Skeletal muscle tissue (tissue), 4 donors: ENCODE results near the gene PDAP1. TPM values are rescaled to one million over a fixed set of nuclear protein-coding genes. Genes with fewer than 3 reads are reported as not detected.

ENCODE experiments used
- H3K27ac ChIP-seq: one replicate; pipeline ENCODE4 v1.7.0; 2013; ENCODE audit warnings: mild to moderate bottlenecking, low read depth, low read length, inconsistent platforms
- H3K27me3 ChIP-seq, 3 donors: one replicate each; pipeline ENCODE4 v1.7.0; 2013; ENCODE audit warnings: low read length in 3 of 3; ENCODE audit not compliant: control insufficient read depth in 3 of 3, insufficient read depth in 3 of 3
- H3K36me3 ChIP-seq, 3 donors: one replicate each; pipeline ENCODE4 v1.7.0; 2013; ENCODE audit warnings: low read length in 3 of 3; ENCODE audit not compliant: control insufficient read depth in 3 of 3, insufficient read depth in 3 of 3
- H3K4me1 ChIP-seq, 3 donors: one replicate each; pipeline ENCODE4 v1.7.0; 2013; ENCODE audit warnings: low read length in 3 of 3, mild to moderate bottlenecking in 3 of 3; ENCODE audit not compliant: control insufficient read depth in 3 of 3, insufficient read depth in 3 of 3
- H3K4me3 ChIP-seq, 3 donors: one replicate each; pipeline ENCODE4 v1.7.0; 2013; ENCODE audit warnings: low read length in 3 of 3
- H3K9ac ChIP-seq, 3 donors: one replicate each; pipeline ENCODE4 v1.7.0; 2013; ENCODE audit warnings: low read length in 3 of 3, mild to moderate bottlenecking in 3 of 3, moderate library complexity in 2 of 3, low read depth in 1 of 3
- H3K9me3 ChIP-seq, 3 donors: one replicate each; pipeline ENCODE4 v1.7.0; 2013; ENCODE audit warnings: low read length in 3 of 3; ENCODE audit not compliant: control insufficient read depth in 3 of 3
- total RNA-seq: library from RNA; depleted of rRNA; stranded (reverse); fragments of >200 nt; gene quantifications from one replicate; pipeline ENCODE4 v1.2.3, GENCODE V29; 2014
- donor health status: Osteomylitis.

Gene PDAP1
- total RNA-seq, 1 donor from 2014 or later: 10.4 TPM

DNA sequence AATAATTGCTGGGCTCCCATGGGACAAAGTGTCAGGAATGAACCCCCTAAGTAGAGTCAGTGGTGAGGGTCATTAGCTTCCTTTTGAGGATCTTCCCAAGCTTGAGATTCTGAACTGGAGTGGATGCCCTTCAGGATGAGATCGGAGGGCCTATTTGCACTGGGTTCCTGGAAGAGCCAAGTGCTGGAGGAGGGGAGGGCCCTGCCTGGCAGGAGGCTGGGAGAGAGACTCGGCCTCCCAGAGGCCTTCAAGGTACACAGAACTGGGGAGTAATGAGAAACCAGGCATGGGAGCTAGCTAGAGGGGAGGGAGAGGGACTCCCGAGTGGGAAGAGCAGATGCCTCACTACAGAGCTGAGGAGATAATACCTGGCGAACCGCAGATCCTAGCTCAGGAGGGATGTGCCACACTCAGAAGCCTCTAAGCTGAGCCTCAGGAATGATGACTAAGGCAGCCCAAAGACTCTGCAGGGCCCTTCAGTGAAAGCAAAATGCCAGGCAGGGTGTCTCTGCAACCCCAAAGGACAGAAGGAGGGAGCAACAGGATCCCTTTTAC is 9.4 kb downstream of the PDAP1 start:
- Histone ChIP-seq H3K36me3 (peaks cover 67 to 83% (median 69%) of the 10 kb centered on the region in 3 donors), H3K4me3 (no peak overlapping the region), H3K9ac (no peak overlapping the region), H3K9me3 (no peaks in the 10 kb centered on the region), H3K27me3 (no peaks in the 10 kb centered on the region), H3K4me1 (peaks cover 4 to 16% (median 7%) of the 10 kb centered on the region in 3 donors), H3K27ac (no peak overlapping the region)

DNA sequence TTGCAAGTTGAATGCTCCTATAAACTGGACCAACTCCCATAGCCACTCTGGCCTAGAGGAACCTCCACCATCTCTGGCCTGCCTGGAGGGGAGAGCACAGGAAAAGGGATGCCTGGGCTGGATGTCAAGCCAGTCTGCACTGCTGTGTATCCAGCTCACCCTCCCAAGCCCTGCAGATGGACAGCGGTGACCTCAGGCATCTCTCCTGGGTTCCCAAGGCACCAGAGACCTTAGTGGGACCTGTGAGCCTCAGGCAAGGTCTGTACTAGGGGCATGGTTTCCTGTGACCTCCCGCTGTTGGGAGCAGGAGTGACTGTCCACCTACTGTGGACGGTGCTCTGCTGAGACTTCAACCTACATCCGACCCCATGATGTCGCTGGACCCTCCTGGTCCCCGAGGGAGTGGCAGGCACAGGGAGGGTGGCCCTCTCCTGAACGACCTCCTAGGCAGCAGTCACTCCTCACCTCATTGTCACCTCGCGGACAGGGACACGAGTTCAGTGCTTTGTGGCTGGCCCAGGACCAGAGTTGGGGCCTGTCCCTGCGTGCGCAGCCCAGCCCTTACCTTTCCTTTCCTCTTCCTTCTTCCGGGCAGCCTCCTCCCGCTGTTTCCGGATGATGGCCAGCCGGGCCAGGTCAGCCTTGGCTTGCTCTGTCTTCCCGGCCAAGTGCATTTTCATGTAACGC is 11.0 kb downstream of the PDAP1 start:
- peaks cover 56 to 72% (median 57%) of the 10 kb centered on the region in 3 donors for H3K36me3 ChIP-seq
- H3K9me3 ChIP-seq: no peaks in the 10 kb centered on the region
- H3K27ac ChIP-seq: no peak overlapping the region
- H3K4me3 ChIP-seq: no peak overlapping the region
- no peak overlapping the region for H3K9ac ChIP-seq
- H3K27me3 ChIP-seq: no peaks in the 10 kb centered on the region
- peaks cover 15 to 22% (median 17%) of the 10 kb centered on the region in 3 donors for H3K4me1 ChIP-seq

DNA sequence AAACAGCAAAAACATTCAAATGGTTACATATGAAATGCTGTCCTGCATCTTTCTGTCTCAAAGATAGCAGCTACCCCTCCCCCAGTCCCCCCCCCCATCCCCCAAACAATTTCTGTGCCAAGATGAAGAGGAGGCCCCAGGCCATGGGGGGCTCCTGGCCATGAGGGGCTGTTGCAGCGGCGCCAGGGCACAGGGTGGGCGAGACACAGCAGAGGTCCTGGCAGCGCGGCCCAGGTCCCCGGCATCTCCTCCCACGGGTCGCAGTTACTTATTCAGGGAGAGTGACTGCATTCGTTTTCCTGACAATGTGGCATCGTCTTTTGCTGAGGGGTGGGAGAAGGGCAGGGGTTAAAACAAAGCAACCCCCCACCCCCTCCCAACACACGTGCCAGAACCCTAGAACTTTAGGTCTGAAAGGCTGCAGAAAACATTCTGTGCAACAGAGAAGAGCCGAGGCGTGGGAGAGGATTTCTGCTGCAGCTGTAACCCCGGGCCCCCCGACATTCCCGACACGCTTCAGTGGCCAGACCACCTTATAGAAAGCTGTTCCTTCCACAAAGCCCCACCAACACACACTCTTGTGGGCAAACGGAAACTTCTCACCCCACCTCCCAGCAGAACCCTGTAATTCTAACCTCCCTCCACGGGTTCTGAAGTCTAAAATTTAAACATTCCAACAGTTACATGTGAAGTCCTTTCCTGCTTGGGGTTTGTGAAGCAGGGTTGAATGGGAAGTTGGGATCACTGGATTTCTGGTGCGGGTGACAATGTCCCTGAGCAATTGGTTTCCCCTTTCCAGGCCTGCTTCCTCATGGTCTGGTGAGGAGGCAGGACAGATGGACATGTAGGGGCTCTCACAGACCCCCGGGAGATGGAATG is 11.7 kb downstream of the PDAP1 start:
- no peaks in the 10 kb centered on the region for H3K9me3 ChIP-seq
- peaks cover 53 to 66% (median 57%) of the 10 kb centered on the region in 3 donors for H3K36me3 ChIP-seq
- peaks cover 20 to 25% (median 23%) of the 10 kb centered on the region in 3 donors for H3K4me1 ChIP-seq
- H3K9ac ChIP-seq: no peak overlapping the region
- H3K27ac ChIP-seq: no peak overlapping the region
- no peak overlapping the region for H3K4me3 ChIP-seq
- no peaks in the 10 kb centered on the region for H3K27me3 ChIP-seq

DNA sequence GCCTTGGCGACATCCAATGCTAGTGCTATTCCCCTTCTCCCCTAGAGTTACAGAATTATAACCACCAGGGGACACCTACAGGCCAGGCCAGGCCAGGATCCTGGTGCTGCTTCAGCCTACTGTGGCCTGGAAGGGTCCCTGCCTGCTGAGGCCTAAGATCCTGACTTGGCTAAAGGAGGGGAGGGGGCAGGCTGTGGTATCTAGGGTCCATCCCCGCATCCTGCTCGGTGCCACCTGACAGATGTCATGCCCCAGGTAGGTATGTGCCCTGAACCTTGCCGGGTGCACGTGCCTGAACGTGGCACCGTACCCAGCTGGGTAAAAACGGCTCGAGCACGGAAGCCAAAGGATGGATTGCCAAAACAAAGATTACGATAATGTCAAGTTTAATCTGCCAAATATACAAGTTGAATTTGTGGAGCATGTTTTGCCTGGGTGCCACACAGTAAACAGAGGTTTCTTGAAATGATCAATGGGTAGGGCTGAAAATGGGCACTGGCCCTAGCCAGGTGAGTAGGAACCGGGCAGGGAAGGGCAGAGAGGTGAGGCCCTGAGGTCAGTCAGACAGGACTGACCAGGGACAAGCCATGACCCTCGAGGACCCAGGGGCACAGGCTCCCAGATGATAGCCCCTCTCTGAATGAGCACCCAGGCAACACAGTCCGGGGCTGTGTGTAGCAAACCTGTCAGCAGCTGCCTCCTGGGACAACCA is 12.6 kb downstream of the PDAP1 start:
- Histone ChIP-seq H3K9me3 (no peaks in the 10 kb centered on the region), H3K4me1 (peaks cover 20 to 25% (median 23%) of the 10 kb centered on the region in 3 donors), H3K36me3 (peaks cover 51 to 69% (median 55%) of the 10 kb centered on the region in 3 donors), H3K27me3 (no peaks in the 10 kb centered on the region), H3K9ac (no peak overlapping the region), H3K27ac (no peak overlapping the region), H3K4me3 (no peak overlapping the region)

DNA sequence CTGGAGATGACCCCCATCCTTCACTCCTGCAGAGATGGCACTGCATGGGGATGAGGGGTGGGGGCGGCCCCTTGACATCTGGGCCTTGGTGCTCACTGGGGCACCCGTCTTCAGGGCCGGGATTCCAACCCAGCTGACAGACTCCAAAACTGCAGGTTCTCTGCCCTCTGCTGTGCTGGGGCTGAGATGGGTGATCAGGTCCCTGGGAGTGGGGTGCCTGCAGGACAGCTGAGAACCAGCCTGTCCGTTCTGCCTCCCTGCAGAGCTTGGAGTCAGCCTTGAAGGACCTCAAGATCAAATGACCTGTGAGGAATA is 14.3 kb downstream of the PDAP1 start:
- Histone ChIP-seq H3K9me3 (no peaks in the 10 kb centered on the region), H3K9ac (no peak overlapping the region), H3K27ac (no peak overlapping the region), H3K4me3 (no peak overlapping the region), H3K4me1 (peaks cover 16 to 23% (median 20%) of the 10 kb centered on the region in 3 donors), H3K36me3 (peaks cover 41 to 55% (median 49%) of the 10 kb centered on the region in 3 donors), H3K27me3 (no peaks in the 10 kb centered on the region)

DNA sequence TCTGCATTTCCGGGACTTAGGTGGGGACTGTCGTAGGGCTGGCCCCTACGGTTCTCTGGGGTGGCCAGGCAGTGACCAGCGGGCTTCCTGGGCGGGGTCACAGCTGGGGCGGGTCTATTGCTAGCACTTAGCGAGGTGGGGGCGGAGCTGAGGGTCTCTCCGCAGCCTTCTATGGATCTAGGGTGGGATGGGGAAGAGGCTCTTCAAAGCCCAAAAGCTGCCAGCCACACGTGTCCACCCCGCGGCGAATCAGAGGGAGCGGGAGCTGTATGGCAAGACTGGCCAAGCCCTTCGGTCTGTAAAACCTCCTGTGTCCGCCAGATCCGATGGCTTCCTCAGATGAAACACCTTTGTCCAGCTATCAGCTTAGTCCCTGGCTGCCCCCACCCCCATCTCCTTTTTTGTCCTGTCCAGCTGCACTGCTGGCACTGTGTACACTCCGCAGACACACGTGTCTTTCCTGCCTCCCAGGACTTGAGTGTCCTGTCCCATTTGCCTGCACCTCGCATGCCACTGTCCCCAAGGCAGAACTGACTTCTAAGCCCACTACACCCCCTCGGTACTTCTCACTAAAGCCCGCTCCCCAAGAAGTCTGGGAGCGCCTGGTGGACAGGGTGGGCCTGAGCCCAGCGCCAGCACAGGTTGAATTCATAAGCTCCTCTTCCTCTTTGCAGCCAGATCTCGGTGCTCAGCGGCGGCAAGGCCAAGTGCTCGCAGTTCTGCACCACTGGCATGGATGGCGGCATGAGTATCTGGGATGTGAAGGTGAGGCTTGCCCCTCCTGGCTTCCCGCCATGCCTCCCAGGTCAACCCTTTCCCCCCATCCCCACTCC is 14.8 kb downstream of the PDAP1 start:
- Histone ChIP-seq H3K9ac (peak overlapping the region; percentile 57 to 75 (median 61)), H3K27ac (peak overlapping the region; percentile 45), H3K36me3 (peaks cover 36 to 49% (median 43%) of the 10 kb centered on the region in 3 donors)

DNA sequence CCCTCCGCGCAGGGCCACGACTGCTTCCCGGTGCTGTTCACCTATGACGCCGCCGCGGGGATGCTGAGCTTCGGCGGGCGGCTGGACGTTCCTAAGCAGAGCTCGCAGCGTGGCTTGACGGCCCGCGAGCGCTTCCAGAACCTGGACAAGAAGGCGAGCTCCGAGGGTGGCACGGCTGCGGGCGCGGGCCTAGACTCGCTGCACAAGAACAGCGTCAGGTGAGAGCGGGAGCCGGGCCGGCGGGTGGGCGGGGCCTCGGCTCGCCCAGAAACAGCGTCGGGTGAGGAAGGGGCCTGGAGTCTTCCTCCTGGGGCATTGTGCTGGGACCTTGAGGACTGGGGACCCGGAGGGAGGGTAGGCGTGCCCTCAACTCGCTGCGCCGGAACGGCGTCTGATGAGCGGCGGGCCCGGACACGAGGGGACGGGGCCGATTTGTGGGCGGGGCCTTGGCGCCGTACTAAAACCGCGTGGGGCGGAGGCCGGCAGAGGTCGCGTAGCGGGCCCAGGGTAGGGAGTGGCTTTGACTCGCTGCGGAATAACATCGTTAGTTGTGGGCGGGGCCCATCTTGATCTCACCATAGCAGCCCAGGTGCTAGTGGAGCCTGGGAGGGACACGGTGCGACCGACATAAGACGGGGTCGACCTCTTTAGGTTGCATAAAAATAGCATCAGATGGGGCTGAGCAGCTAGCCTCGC is 15.6 kb downstream of the PDAP1 start:
- Histone ChIP-seq H3K27me3 (no peaks in the 10 kb centered on the region), H3K36me3 (peaks cover 31 to 49% (median 44%) of the 10 kb centered on the region in 3 donors), H3K9ac (peak overlapping the region; percentile 57 to 75 (median 61)), H3K9me3 (no peaks in the 10 kb centered on the region), H3K4me1 (peaks cover 12 to 23% (median 20%) of the 10 kb centered on the region in 3 donors), H3K4me3 (peak overlapping the region; percentile 62 to 87 (median 84)), H3K27ac (peak overlapping the region; percentile 45)

More for the DNA sequence above, 14.8 kb downstream of the PDAP1 start:
- Histone ChIP-seq H3K4me1 (peaks cover 12 to 23% (median 20%) of the 10 kb centered on the region in 3 donors), H3K4me3 (peak overlapping the region; percentile 62 to 87 (median 84)), H3K27me3 (no peaks in the 10 kb centered on the region), H3K9me3 (no peaks in the 10 kb centered on the region)

DNA sequence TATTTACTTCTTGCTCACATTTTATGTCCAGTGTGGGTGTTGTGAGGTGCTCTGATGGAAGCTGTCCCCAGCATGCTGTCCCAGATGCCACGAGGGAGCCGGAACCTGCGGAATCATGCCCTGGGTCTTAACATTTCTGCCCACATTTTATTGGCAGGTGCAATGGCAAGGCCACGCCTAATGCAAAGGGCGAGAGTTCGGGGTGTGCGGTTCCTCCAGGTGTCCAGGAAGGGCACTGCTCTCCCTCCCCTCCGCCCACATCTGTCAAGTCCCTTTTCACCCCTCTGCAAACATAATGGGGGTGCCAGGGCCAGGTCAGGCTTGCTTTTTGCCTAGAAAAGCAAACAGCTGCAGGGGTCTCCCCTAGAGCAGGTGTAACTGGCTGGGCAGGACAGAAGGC is 16.4 kb downstream of the PDAP1 start:
- no peak overlapping the region for H3K4me3 ChIP-seq
- no peaks in the 10 kb centered on the region for H3K9me3 ChIP-seq
- H3K36me3 ChIP-seq: peaks cover 23 to 41% (median 38%) of the 10 kb centered on the region in 3 donors
- peaks cover 12 to 23% (median 20%) of the 10 kb centered on the region in 3 donors for H3K4me1 ChIP-seq
- H3K27me3 ChIP-seq: no peaks in the 10 kb centered on the region
- H3K27ac ChIP-seq: no peak overlapping the region
- H3K9ac ChIP-seq: peak overlapping the region in 1 of 3 donors; percentile 75
